Measurements from ENCODE around the gene TAOK2. TPM values are rescaled to one million over a fixed set of nuclear protein-coding genes. Genes with fewer than 3 reads are reported as not detected.

The TAOK2 gene
- total and polyA plus RNA-seq, 2 of the 13 experiments (the other 11 are each of a cell fraction or from before 2014, with no cell fraction given) = 17.4 to 43.2 TPM

DNA sequence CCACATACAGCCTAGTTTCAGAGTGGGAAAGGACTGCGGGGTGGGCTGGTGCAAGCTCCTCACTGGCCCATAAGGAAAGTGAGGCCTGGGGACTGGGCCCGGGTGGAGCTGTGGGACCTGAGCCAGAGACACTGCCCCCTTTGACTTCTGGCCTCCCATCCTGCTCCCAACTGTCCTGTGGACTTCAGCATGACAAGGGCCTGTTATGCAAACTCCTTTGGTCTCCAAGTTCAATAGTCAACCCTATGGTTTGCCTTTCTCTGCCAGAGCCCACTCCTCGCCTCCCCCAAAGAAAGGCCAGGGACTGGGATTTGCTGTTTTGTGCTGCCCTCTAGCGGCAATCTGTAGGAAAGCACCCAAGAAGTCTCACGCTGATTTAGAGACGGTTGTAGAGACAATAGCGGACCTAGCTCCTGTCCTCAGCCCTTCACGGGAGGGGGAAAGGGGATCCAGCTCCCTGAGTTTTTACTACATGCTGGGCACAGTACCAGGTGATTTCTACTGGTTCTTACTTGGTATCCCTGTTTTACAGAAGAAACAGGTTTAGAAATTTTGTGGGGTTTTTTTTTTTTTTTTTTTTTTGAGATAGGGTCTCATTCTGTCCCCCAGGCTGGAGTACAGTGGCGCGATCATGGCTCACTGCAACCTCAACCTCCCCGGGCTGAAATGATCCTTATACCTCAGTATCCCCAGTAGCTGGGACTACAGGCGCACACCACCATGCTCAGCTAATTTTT, 58.6 kb downstream of the TAOK2 start (continued):
- TF ChIP-seq FOXO1 (CRISPR knock-in tag; IDR thresholded peaks at IDR 0.05) = no peak; the same call in 1 of the 2 replicates
- no peak for TF ChIP-seq PHF8 (CRISPR knock-in tag; IDR thresholded peaks at IDR 0.05)
- TF ChIP-seq, protein P1, sequence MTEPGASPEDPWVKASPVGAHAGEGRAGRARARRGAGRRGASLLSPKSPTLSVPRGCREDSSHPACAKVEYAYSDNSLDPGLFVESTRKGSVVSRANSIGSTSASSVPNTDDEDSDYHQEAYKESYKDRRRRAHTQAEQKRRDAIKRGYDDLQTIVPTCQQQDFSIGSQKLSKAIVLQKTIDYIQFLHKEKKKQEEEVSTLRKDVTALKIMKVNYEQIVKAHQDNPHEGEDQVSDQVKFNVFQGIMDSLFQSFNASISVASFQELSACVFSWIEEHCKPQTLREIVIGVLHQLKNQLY (CRISPR knock-in tag; IDR thresholded peaks at IDR 0.05) = no peak
- TF ChIP-seq, protein P2, sequence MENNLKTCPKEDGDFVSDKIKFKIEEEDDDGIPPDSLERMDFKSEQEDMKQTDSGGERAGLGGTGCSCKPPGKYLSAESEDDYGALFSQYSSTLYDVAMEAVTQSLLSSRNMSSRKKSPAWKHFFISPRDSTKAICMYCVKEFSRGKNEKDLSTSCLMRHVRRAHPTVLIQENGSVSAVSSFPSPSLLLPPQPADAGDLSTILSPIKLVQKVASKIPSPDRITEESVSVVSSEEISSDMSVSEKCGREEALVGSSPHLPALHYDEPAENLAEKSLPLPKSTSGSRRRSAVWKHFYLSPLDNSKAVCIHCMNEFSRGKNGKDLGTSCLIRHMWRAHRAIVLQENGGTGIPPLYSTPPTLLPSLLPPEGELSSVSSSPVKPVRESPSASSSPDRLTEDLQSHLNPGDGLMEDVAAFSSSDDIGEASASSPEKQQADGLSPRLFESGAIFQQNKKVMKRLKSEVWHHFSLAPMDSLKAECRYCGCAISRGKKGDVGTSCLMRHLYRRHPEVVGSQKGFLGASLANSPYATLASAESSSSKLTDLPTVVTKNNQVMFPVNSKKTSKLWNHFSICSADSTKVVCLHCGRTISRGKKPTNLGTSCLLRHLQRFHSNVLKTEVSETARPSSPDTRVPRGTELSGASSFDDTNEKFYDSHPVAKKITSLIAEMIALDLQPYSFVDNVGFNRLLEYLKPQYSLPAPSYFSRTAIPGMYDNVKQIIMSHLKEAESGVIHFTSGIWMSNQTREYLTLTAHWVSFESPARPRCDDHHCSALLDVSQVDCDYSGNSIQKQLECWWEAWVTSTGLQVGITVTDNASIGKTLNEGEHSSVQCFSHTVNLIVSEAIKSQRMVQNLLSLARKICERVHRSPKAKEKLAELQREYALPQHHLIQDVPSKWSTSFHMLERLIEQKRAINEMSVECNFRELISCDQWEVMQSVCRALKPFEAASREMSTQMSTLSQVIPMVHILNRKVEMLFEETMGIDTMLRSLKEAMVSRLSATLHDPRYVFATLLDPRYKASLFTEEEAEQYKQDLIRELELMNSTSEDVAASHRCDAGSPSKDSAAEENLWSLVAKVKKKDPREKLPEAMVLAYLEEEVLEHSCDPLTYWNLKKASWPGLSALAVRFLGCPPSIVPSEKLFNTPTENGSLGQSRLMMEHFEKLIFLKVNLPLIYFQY (CRISPR knock-in tag; IDR thresholded peaks at IDR 0.05; ENCODE audit: borderline replicate concordance) = peak; percentile 72; the same call in 1 of the 2 replicates
- TF ChIP-seq SMAD1 (CRISPR knock-in tag; IDR thresholded peaks at IDR 0.05; ENCODE audit: borderline replicate concordance, low read depth) = no peak
- TF ChIP-seq, protein P3, sequence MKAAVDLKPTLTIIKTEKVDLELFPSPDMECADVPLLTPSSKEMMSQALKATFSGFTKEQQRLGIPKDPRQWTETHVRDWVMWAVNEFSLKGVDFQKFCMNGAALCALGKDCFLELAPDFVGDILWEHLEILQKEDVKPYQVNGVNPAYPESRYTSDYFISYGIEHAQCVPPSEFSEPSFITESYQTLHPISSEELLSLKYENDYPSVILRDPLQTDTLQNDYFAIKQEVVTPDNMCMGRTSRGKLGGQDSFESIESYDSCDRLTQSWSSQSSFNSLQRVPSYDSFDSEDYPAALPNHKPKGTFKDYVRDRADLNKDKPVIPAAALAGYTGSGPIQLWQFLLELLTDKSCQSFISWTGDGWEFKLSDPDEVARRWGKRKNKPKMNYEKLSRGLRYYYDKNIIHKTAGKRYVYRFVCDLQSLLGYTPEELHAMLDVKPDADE (CRISPR knock-in tag; IDR thresholded peaks at IDR 0.05) = no peak
- no peak for TF ChIP-seq TMF1 (CRISPR knock-in tag; IDR thresholded peaks at IDR 0.05; ENCODE audit: low read depth)
- no peak for TF ChIP-seq FOXA1 (IDR thresholded peaks at IDR 0.05)
- TF ChIP-seq FOXA1 (CRISPR knock-in tag; IDR thresholded peaks at IDR 0.05) = no peak
- TF ChIP-seq FOSL2 (CRISPR knock-in tag; IDR thresholded peaks at IDR 0.05) = peak; percentile 24; the same call in 1 of the 2 replicates
- TF ChIP-seq, protein P4, sequence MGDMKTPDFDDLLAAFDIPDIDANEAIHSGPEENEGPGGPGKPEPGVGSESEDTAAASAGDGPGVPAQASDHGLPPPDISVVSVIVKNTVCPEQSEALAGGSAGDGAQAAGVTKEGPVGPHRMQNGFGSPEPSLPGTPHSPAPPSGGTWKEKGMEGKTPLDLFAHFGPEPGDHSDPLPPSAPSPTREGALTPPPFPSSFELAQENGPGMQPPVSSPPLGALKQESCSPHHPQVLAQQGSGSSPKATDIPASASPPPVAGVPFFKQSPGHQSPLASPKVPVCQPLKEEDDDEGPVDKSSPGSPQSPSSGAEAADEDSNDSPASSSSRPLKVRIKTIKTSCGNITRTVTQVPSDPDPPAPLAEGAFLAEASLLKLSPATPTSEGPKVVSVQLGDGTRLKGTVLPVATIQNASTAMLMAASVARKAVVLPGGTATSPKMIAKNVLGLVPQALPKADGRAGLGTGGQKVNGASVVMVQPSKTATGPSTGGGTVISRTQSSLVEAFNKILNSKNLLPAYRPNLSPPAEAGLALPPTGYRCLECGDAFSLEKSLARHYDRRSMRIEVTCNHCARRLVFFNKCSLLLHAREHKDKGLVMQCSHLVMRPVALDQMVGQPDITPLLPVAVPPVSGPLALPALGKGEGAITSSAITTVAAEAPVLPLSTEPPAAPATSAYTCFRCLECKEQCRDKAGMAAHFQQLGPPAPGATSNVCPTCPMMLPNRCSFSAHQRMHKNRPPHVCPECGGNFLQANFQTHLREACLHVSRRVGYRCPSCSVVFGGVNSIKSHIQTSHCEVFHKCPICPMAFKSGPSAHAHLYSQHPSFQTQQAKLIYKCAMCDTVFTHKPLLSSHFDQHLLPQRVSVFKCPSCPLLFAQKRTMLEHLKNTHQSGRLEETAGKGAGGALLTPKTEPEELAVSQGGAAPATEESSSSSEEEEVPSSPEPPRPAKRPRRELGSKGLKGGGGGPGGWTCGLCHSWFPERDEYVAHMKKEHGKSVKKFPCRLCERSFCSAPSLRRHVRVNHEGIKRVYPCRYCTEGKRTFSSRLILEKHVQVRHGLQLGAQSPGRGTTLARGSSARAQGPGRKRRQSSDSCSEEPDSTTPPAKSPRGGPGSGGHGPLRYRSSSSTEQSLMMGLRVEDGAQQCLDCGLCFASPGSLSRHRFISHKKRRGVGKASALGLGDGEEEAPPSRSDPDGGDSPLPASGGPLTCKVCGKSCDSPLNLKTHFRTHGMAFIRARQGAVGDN (CRISPR knock-in tag; IDR thresholded peaks at IDR 0.05) = 0 out of 2 replicates have a peak, but pooled peaks have one; percentile 7
- TF ChIP-seq, protein P5, sequence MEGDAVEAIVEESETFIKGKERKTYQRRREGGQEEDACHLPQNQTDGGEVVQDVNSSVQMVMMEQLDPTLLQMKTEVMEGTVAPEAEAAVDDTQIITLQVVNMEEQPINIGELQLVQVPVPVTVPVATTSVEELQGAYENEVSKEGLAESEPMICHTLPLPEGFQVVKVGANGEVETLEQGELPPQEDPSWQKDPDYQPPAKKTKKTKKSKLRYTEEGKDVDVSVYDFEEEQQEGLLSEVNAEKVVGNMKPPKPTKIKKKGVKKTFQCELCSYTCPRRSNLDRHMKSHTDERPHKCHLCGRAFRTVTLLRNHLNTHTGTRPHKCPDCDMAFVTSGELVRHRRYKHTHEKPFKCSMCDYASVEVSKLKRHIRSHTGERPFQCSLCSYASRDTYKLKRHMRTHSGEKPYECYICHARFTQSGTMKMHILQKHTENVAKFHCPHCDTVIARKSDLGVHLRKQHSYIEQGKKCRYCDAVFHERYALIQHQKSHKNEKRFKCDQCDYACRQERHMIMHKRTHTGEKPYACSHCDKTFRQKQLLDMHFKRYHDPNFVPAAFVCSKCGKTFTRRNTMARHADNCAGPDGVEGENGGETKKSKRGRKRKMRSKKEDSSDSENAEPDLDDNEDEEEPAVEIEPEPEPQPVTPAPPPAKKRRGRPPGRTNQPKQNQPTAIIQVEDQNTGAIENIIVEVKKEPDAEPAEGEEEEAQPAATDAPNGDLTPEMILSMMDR (CRISPR knock-in tag; IDR thresholded peaks at IDR 0.05) = peak; percentile 97
- TF ChIP-seq, protein P6, sequence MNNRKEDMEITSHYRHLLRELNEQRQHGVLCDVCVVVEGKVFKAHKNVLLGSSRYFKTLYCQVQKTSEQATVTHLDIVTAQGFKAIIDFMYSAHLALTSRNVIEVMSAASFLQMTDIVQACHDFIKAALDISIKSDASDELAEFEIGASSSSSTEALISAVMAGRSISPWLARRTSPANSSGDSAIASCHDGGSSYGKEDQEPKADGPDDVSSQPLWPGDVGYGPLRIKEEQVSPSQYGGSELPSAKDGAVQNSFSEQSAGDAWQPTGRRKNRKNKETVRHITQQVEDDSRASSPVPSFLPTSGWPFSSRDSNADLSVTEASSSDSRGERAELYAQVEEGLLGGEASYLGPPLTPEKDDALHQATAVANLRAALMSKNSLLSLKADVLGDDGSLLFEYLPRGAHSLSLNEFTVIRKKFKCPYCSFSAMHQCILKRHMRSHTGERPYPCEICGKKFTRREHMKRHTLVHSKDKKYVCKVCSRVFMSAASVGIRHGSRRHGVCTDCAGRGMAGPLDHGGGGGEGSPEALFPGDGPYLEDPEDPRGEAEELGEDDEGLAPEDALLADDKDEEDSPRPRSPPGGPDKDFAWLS (CRISPR knock-in tag; IDR thresholded peaks at IDR 0.05; ENCODE audit: borderline replicate concordance) = no peak
- no peak for TF ChIP-seq MTF1 (CRISPR knock-in tag; IDR thresholded peaks at IDR 0.05)
- no peak for TF ChIP-seq NFYB (CRISPR knock-in tag; IDR thresholded peaks at IDR 0.05)

All from HepG2 (cell line).